IMR-90 (cell line): Measurements from ENCODE around the gene CAMK2B. TPM values are rescaled to one million over a fixed set of nuclear protein-coding genes. Genes with fewer than 3 reads are reported as not detected.

Source experiments
- polyA plus RNA-seq, 3 experiments: library from polyadenylated mRNA; depleted of rRNA; stranded (reverse); fragments of >200 nt; gene quantifications; 2 replicates each; pipeline ENCODE4 v1.2.3, GENCODE V29; 2012; ENCODE audit warnings: low replicate concordance in 1 of 3
- total RNA-seq: library from RNA; depleted of rRNA; stranded (reverse); fragments of >200 nt; gene quantifications from 2 replicates; pipeline ENCODE4 v1.2.3, GENCODE V29; 2012; rRNA removed

Gene CAMK2B
- total and polyA plus RNA-seq, 2 of the 4 experiments (the other 2 are of a cell fraction) = 0.18 to 0.36 TPM

Other genes with a start within 250 kb of the CAMK2B start
- 3.0 and 3.1 TPM in 2 replicates for gene POLM, start 243.1 kb downstream of the CAMK2B start, total RNA-seq
- gene POLM, start 243.1 kb downstream of the CAMK2B start, polyA plus RNA-seq (2012; rRNA removed) = 9.1 and 9.4 TPM in 2 replicates
- gene AEBP1, start 221.2 kb downstream of the CAMK2B start, total RNA-seq = 1.1 and 1.4 TPM in 2 replicates
- gene AEBP1, start 221.2 kb downstream of the CAMK2B start, polyA plus RNA-seq (2012; rRNA removed) = 5.5 and 5.7 TPM in 2 replicates
- 136 and 163 TPM in 2 replicates for gene POLD2, start 202.0 kb downstream of the CAMK2B start, total RNA-seq
- gene POLD2, start 202.0 kb downstream of the CAMK2B start, polyA plus RNA-seq (2012; rRNA removed) = 142 and 165 TPM in 2 replicates
- gene MYL7, start 184.3 kb downstream of the CAMK2B start, total RNA-seq = not detected in 2 replicates
- gene MYL7, start 184.3 kb downstream of the CAMK2B start, polyA plus RNA-seq (2012; rRNA removed) = 0.24 TPM in 1 of 2 replicates, not detected in the other
- 0.18 and 0.28 TPM in 2 replicates for gene GCK, start 136.2 kb downstream of the CAMK2B start, total RNA-seq
- 0.07 and 0.14 TPM in 2 replicates for gene GCK, start 136.2 kb downstream of the CAMK2B start, polyA plus RNA-seq (2012; rRNA removed)
- 98.6 and 120 TPM in 2 replicates for gene YKT6, start 124.6 kb downstream of the CAMK2B start, total RNA-seq
- 110 and 115 TPM in 2 replicates for gene YKT6, start 124.6 kb downstream of the CAMK2B start, polyA plus RNA-seq (2012; rRNA removed)
- gene NUDCD3, start 165.1 kb upstream of the CAMK2B start, total RNA-seq = 58.3 and 76.0 TPM in 2 replicates
- 37.0 and 49.5 TPM in 2 replicates for gene NUDCD3, start 165.1 kb upstream of the CAMK2B start, polyA plus RNA-seq (2012; rRNA removed)
- gene NPC1L1, start 215.7 kb upstream of the CAMK2B start, total RNA-seq = not detected in 2 replicates
- 0.03 and 0.07 TPM in 2 replicates for gene NPC1L1, start 215.7 kb upstream of the CAMK2B start, polyA plus RNA-seq (2012; rRNA removed)
- gene DDX56, start 248.3 kb upstream of the CAMK2B start, total RNA-seq = 56.9 and 67.7 TPM in 2 replicates
- gene DDX56, start 248.3 kb upstream of the CAMK2B start, polyA plus RNA-seq (2012; rRNA removed) = 58.2 and 59.4 TPM in 2 replicates